HG02852 (cell line): Measurements from ENCODE around the gene RTL1.

ENCODE experiments used
- ATAC-seq: cut with Tn5 transposase; IDR thresholded peaks from one replicate; pipeline ENCODE4 v1.9.1; 2021; ENCODE audit warnings: mild to moderate bottlenecking, moderate library complexity; ENCODE audit not compliant: unreplicated experiment

The RTL1 gene

DNA sequence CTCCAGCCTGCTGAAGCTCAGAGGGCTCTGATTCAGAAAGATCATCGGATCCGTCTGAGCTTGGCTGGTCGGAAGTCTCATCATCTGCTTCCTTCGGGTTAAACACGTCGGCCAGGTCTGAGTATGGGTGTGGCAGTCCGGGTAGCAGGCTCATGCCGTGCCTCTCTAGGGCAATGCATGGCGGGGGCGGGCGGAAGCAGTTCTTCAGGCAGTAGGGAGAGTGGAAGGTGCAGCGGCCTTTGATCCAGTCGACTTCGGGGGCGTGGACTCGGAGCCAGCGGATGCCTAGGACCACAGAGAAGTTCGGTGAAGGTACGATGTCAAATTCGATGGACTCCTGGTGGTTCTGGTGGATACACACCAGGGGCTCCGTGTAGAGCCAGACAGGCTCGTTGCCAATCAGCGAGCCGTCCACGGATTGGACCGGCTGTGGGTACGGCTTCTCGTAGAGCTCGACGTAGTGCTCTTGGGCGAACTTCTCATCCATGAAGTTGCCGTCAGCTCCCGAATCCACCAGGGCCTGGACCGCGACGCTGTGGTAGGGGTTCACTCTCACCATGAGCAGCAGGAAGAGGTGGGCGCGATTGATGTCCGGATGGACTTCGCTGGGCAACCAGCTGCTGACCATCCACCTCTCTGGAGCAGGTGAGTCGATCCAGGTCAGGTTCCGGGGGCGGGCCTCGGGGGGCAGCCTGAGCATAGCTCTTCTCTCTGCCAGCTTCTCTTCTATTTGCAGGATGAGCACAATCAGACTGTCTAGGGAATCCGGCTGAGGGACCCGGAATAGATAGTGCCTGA is 20.3 kb downstream of the RTL1 start:
- no peak for ATAC-seq

- no peak for ATAC-seq
Measured at GRCh38 chr14:100882026-100882967, 21.2 kb downstream of the RTL1 start.

GRCh38 chr14:100881211-100882025 is 22.1 kb downstream of the RTL1 start:
- no peak for ATAC-seq

- no peak for ATAC-seq
Measured at GRCh38 chr14:100880271-100881101, 23.0 kb downstream of the RTL1 start.

GRCh38 chr14:100879782-100880181 is 23.7 kb downstream of the RTL1 start:
- no peak for ATAC-seq

DNA sequence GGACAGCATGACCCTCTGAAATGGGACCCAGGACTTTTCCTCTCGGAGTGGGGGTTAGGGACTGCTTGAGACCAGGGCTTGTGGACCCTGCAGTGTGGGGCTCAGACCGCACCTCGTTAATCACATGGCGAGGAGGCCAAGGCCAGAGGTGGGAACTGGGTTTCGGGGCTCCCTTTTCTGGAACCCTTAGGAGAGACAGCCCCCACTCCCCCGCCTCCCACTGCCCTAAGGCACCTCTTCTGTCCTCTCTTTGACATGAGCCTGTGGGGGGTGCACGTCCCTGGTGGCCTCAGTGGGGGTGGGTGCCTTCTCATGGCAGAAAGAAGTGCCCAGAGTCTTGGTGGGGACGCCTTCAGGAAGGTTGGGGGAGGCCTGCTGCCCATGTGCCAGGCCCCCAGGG is 24.3 kb downstream of the RTL1 start:
- no peak for ATAC-seq

DNA sequence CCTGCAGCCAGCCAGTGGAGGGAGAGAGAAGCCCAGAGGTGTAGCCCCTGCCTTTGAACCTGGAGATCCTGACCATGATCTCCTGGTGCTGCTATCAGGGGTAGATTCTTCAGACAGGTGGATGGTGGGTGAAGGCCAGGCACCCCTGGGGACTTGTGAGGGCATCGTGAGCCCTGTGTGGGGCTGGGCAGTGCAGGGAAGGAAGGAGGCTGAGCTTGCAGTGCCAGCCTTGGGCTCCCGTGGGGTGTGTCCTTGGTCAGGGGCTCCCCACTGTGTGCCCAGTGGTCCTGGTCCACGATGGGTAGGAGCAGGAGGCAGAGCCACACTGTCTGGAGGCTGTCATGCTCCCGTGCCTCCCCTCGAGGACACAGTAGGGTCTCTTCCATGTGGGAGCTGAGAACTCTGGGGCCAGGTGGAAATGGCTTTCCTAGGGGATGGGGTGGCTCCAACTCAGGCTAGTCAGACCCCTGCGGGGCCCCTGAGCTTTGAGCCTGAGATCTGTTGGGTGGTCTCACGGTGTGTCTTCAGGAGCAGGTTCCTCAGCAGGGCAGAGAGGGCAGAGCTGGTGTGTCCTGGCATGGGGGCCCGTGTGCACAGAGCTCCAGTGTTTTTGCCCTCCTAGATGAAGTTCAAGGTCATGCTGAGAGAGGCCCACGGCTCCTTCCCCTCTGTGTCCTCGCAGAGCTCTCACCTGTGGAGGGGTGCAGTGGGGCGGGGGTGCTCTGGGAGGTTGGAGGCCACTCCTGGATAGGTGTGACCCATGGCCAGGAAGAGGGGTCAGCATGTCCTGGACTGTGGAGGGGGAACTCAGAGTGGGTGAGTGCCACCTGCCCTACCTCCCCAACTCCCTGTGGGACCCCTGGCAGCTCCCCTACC is 25.0 kb downstream of the RTL1 start:
- ATAC-seq = no peak

GRCh38 chr14:100875861-100876590 is 27.5 kb downstream of the RTL1 start:
- no peak for ATAC-seq

- ATAC-seq = no peak
Measured at GRCh38 chr14:100875126-100875525, 28.4 kb downstream of the RTL1 start.

DNA sequence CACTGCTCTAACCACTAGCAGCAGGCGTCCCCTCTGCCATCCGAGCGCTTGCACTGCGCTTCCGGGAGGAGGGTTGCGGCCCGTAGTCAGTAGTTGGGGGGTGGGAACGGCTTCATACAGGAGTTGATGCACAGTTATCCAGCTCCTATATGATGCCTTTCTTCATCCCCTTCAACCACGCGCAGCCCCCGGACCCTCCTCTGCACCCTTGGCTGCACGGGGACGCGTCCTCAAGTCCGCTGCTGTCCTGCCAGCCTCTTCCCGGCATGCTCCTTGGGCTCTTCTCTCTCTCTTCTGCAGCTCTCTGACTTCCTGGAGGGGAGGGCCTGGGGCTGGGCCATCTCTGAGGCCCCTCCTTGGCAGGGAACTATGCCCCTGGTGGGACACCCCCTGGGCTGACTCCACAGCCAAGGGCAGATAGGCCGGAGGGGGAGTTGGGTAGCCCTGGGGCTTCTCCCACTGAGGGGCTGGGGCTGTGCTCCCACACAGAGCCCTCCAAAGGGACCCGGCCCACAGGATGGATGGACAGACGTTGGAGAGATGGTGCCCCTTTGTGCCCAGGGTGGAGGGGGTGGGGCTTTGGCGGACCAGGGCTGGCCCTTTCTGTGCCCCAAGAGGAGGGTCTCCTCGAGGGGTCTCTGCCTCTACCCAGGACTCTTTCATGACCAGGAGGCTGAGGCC is 29.0 kb downstream of the RTL1 start:
- ATAC-seq = no peak

GRCh38 chr14:100874051-100874410 is 29.5 kb downstream of the RTL1 start:
- no peak for ATAC-seq

- no peak for ATAC-seq
Measured at GRCh38 chr14:100873096-100873482, 30.4 kb downstream of the RTL1 start.

DNA sequence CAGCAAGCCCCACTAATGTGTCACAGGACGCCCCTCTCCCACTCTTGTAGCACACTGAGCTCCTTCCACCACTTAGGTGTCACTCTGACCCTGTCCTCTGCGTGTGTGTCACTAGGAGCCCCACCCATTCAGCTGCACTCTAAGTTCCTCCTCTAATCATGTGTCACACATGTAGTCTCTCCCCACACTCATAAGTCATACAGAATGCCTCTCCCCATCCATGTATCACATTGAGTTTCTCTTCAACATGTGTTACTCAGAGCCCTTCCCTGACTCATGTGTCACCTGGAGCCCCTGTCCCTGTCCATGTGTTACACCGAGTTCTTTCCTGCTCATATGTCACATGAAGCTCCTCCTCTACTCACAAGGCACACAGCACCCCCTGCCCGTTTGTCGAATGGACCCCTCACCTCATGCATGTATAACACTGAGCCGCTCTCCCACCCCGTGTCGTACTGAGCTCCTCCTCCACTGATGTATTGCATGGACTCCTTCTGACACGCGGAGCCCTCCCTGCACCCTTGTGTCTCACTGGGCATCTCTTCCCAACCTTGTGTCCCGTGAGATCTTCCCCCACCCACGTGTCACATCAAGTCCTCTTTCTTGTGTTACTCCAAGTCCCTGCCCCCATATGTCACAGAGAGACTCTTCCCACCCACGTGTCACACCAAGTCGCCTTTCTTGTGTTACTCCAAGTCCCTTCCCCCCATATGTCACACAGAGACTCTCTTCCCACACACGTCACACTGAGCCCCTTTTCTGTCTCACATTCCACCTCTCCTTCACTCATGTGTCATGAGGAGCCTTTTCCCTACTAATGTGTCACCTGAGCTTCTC is 31.0 kb downstream of the RTL1 start:
- no peak for ATAC-seq

DNA sequence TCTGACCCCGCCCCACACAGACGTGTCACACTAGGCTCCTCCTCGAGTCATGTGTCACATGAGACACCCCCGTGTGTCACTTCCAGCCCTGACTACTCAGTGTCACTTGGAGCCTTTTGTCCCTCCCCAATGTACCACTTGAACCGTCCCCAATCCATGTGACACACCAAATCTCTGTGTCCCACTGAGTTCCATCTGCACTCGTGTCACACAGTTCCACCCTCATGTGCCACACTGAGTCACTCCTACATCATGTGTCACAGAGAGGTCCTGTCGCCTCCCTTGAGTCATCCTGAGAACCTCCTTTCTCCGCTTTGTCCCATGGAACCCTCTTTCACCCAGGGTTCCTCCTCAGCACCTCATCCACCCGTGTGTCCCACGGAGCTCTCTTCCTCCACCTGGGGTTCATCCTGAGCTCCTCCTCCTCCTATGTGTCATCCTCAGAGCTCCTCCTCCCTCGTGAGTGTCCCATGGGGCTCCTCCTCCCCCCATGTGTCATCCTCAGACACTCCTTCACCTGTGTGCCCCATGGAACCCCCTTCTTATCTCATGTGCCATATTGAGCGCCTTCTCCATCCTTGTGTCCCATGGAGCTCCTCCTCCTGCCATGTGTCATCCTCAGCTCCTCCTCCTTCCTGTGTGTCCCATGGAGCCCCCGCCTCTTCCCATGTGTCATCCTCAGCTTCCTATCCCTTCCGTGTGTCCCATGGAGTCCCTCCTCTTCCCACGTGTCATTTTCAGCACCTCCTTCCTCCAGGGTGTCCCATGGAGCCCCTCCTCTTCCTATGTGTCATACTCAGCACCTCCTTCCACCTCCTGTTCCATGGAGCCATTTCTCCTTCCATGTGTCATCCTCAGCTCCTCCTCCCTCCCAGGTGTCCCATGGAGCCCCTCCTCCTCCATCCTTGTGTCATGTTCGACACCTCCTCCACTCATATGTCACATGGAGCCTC is 32.0 kb downstream of the RTL1 start:
- ATAC-seq = no peak

DNA sequence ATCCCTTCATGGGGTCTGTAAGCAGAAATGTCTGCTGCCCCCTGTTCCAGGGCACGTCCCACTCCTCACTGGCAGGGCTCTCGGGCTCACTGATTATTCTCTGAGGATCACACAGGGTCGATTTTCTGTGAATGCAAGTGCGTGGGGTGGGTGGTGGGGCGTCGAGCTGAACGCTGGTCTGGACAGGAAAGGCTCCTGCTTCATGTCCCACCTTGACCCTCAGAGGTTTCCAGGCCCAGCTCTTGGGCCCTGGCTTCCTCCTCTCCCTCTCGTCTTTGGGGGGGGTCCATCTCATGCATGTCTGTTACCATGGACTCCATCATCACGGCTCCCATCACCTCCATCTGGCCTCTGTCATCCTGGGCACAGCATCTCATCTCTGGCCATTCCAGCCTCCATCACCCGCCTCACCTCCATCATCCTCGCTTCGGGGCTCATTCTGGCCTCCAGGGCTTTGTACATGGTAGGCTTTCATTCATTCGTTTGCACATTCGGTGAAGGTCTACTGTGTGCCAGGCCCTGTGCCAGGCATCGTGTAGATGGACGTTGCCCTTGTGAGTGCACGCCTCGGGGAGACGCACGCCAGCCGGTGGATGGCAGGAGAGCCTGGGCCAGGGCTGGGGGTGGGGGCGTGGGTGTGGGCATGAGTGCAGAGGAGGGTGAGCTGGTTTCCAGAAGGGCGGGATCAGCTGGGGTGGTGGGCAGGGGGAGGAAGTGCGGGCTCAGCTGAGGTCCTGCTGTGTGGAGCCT is 34.7 kb downstream of the RTL1 start:
- no peak for ATAC-seq
